IMR-90 (cell line): ENCODE results near the gene KLF16. TPM values are rescaled to one million over a fixed set of nuclear protein-coding genes. Genes with fewer than 3 reads are reported as not detected.

Experiments used
- ATAC-seq: fragments of 200-7000 bp; cut with Tn5 transposase; 2 replicates; pipeline ENCODE4 v1.9.1; 2020; ENCODE audit warnings: low read depth, mild to moderate bottlenecking, moderate library complexity
- BruUV-seq: library from RNA; stranded (reverse); fragments of 400-500 nt; replicated peaks from 2 replicates; lab custom pipeline; 2021; lab: Mats Ljungman, UMichigan
- CTCF ChIA-PET: fragments of 300-600 bp; formaldehyde crosslinking; extraction: SDS; loops from one replicate; lab custom pipeline; 2021; ENCODE audit warnings: antibody characterized with exemption; lab: Yijun Ruan, JAX
- POLR2A ChIA-PET: fragments of 300-600 bp; sonication (Branson Sonifier 250); formaldehyde crosslinking; loops from one replicate; lab custom pipeline; 2022; ENCODE audit warnings: antibody characterized with exemption; ENCODE audit not compliant: unreplicated experiment; lab: Charles Lee
- DNase-seq: peaks from one replicate; pipeline ENCODE4 v3.0.0; 2013
- H2AFZ ChIP-seq: replicated peaks from 2 replicates; pipeline ENCODE3; 2013; ENCODE audit warnings: low read length, mild to moderate bottlenecking; ENCODE audit not compliant: poor library complexity
- H2AK5ac ChIP-seq: 2 replicates; pipeline ENCODE4 v1.6.1; 2013; ENCODE audit warnings: low read depth, low read length, inconsistent platforms
- H2AK9ac ChIP-seq: replicated peaks from 2 replicates; pipeline ENCODE3; 2013; ENCODE audit warnings: mild to moderate bottlenecking, low read depth, low read length, moderate library complexity; ENCODE audit not compliant: poor library complexity
- H2BK120ac ChIP-seq: 2 replicates; pipeline ENCODE4 v1.6.1; 2013; ENCODE audit warnings: low read depth, low read length, inconsistent platforms
- H2BK15ac ChIP-seq: 3 replicates; pipeline ENCODE4 v1.6.1; 2013; ENCODE audit warnings: low read depth, low read length, inconsistent platforms
- H2BK20ac ChIP-seq: 2 replicates; pipeline ENCODE4 v1.6.1; 2013; ENCODE audit warnings: low read depth, mild to moderate bottlenecking, inconsistent platforms, low read length, moderate library complexity
- H2BK5ac ChIP-seq: 2 replicates; pipeline ENCODE4 v1.6.1; 2013; ENCODE audit warnings: mild to moderate bottlenecking, low read depth, low read length, inconsistent platforms; ENCODE audit not compliant: poor library complexity, severe bottlenecking
- H3K14ac ChIP-seq: replicated peaks from 2 replicates; pipeline ENCODE4 v1.6.1; 2013; ENCODE audit warnings: low read depth, low read length, inconsistent platforms
- H3K18ac ChIP-seq: 2 replicates; pipeline ENCODE4 v1.6.1; 2013; ENCODE audit warnings: low read depth, low read length, control low read depth
- H3K23ac ChIP-seq: 2 replicates; pipeline ENCODE4 v1.6.1; 2013; ENCODE audit warnings: low read depth, low read length, inconsistent platforms
- H3K27ac ChIP-seq: 2 replicates; pipeline ENCODE4 v1.5.1; 2013; ENCODE audit warnings: mild to moderate bottlenecking, control low read depth, low read length; ENCODE audit not compliant: insufficient read depth
- H3K27me3 ChIP-seq: 2 replicates; pipeline ENCODE4 v1.6.1; 2013; ENCODE audit warnings: low read length; ENCODE audit not compliant: control insufficient read depth, insufficient read depth
- H3K36me3 ChIP-seq: 2 replicates; pipeline ENCODE4 v1.6.1; 2013; ENCODE audit warnings: low read length, mixed read lengths; ENCODE audit not compliant: control insufficient read depth, insufficient read depth
- H3K4ac ChIP-seq: 2 replicates; pipeline ENCODE4 v1.6.1; 2013; ENCODE audit warnings: low read depth, low read length, inconsistent platforms
- H3K4me1 ChIP-seq: 2 replicates; pipeline ENCODE4 v1.6.1; 2013; ENCODE audit warnings: low read length, mixed read lengths; ENCODE audit not compliant: control insufficient read depth, insufficient read depth
- H3K4me2 ChIP-seq: 2 replicates; pipeline ENCODE4 v1.6.1; 2013; ENCODE audit warnings: low read depth, mild to moderate bottlenecking, control low read depth, low read length, moderate library complexity
- H3K4me3 ChIP-seq: 2 replicates; pipeline ENCODE4 v1.5.1; 2013; ENCODE audit warnings: low read depth, mild to moderate bottlenecking, control low read depth, low read length, moderate library complexity; ENCODE audit not compliant: insufficient read depth
- H3K56ac ChIP-seq: 2 replicates; pipeline ENCODE4 v1.6.1; 2013; ENCODE audit warnings: low read length, inconsistent platforms; ENCODE audit not compliant: insufficient read depth; ENCODE audit errors: extremely low read depth
- H3K79me1 ChIP-seq, 2 experiments: 2 replicates each; pipeline ENCODE4 v1.6.1; 2013; ENCODE audit warnings: low read length in 2 of 2, inconsistent platforms in 1 of 2, low read depth in 1 of 2
- H3K9ac ChIP-seq: 2 replicates; pipeline ENCODE4 v1.6.1; 2013; ENCODE audit warnings: low read depth, low read length, control low read depth
- H3K9me1 ChIP-seq: 2 replicates; pipeline ENCODE4 v1.6.1; 2013; ENCODE audit warnings: low read length, inconsistent platforms; ENCODE audit not compliant: insufficient read depth
- H3K9me3 ChIP-seq: 2 replicates; pipeline ENCODE4 v1.6.1; 2013; ENCODE audit warnings: low read length; ENCODE audit not compliant: control insufficient read depth, insufficient read depth
- H4K20me1 ChIP-seq: 2 replicates; pipeline ENCODE4 v1.6.1; 2013; ENCODE audit warnings: low read length, inconsistent platforms; ENCODE audit not compliant: insufficient read depth
- H4K5ac ChIP-seq: 2 replicates; pipeline ENCODE4 v1.6.1; 2013; ENCODE audit warnings: mild to moderate bottlenecking, low read depth, low read length, control low read depth
- H4K8ac ChIP-seq, 2 experiments: 2 replicates each; pipeline ENCODE4 v1.6.1; 2013; ENCODE audit warnings: low read depth in 2 of 2, low read length in 2 of 2, control low read depth in 1 of 2, inconsistent platforms in 1 of 2
- H4K91ac ChIP-seq: 2 replicates; pipeline ENCODE4 v1.6.1; 2013; ENCODE audit warnings: low read depth, low read length, inconsistent platforms; ENCODE audit not compliant: insufficient read depth
- CHD1 ChIP-seq: IDR thresholded peaks from 2 replicates; pipeline ENCODE4 v1.6.1; 2012; ENCODE audit warnings: low read depth, low read length, improper control_type of control experiment
- SMC3 ChIP-seq: fragments of 150-350 bp; IDR thresholded peaks from 2 replicates; pipeline ENCODE4 v1.6.1; 2016; ENCODE audit warnings: low read depth, mild to moderate bottlenecking, antibody characterized with exemption, low read length, moderate library complexity
- WGBS, 2 experiments: methylation state at CpG; one replicate each; pipeline versions ENCODE4 v1.1.5 to v1.1.7; 2013; ENCODE audit warnings: missing lambda C conversion rate in 2 of 2; ENCODE audit not compliant: insufficient read length in 1 of 2; ENCODE audit errors: extremely low coverage in 2 of 2; 5-methylcytosine and 5-hydroxymethylcytosine counted together
- dilution Hi-C: fragments of 300-500 bp; cut with HindIII; formaldehyde crosslinking; loops from one replicate; pipeline ENCODE4 v1.14.3; 2018; ENCODE audit warnings: low sequenced_read_pairs; ENCODE audit not compliant: unreplicated experiment
- in situ Hi-C: fragments of 300-500 bp; cut with MboI; formaldehyde crosslinking; loops from 3 replicates; pipeline ENCODE4 v1.14.3; 2019; ENCODE audit warnings: low sequenced_read_pairs, inconsistent platforms, mixed read lengths
- intact Hi-C: fragments of 100-400 bp; cut with micrococcal nuclease; formaldehyde crosslinking; loops from 2 replicates; pipeline ENCODE4 v1.10.0; 2022
- polyA plus RNA-seq, 3 experiments: library from polyadenylated mRNA; depleted of rRNA; stranded (reverse); fragments of >200 nt; gene quantifications; 2 replicates each; pipeline ENCODE4 v1.2.3, GENCODE V29; 2012; ENCODE audit warnings: low replicate concordance in 1 of 3
- total RNA-seq: library from RNA; depleted of rRNA; stranded (reverse); fragments of >200 nt; gene quantifications from 2 replicates; pipeline ENCODE4 v1.2.3, GENCODE V29; 2012

KLF16 gene
- total and polyA plus RNA-seq, 2 of the 4 experiments (the other 2 are of a cell fraction): 0.90 to 13.1 TPM

GRCh38 chr19:1911098-1911497 is 47.7 kb upstream of the KLF16 start:
- Histone ChIP-seq H3K9me1 (peaks cover 3% of the 10 kb centered on the region; the same call in 1 of the 2 replicates), H4K20me1 (peaks cover 60% of the 10 kb centered on the region), H4K91ac (no peak overlapping the region), H2BK20ac (no peak overlapping the region), H3K79me1 (peaks cover 14 to 73% of the 10 kb centered on the region in 2 experiments), H2AK5ac (no peak overlapping the region), H3K56ac (no peak overlapping the region), H3K36me3 (peaks cover 20% of the 10 kb centered on the region; the same call in 1 of the 2 replicates), H3K27ac (no peak overlapping the region), H3K4me2 (no peak overlapping the region), H4K8ac (no peak overlapping the region), H2AFZ (no peak overlapping the region), H3K14ac (no peak overlapping the region), H2BK5ac (no peak overlapping the region), H3K27me3 (no peaks in the 10 kb centered on the region), H2BK15ac (no peak overlapping the region), H3K4me1 (peaks cover 7% of the 10 kb centered on the region), H3K18ac (no peak overlapping the region), H3K9ac (no peak overlapping the region), H4K5ac (no peak overlapping the region), H3K4me3 (no peak overlapping the region), H2AK9ac (no peak overlapping the region), H3K4ac (no peak overlapping the region), H3K9me3 (no peaks in the 10 kb centered on the region), H3K23ac (no peak overlapping the region), H2BK120ac (no peak overlapping the region)
- ATAC-seq (no peak), DNase-seq (no peak)
- dilution Hi-C loops: no loop called here
- intact Hi-C loops: no loop called here
- WGBS, 2 experiments: 85% methylated on average over 8 of the region's 13 CpGs; no CpG with 5 or more reads in 1 of the 2 experiments
- no TSS peak for BruUV-seq
- TF ChIP-seq SMC3 (no peak), CHD1 (no peak)
- in situ Hi-C loops: no loop called here
- POLR2A ChIA-PET: no interaction called here
- CTCF ChIA-PET: no interaction called here
